ENCODE measurements around the gene DUT. TPM values are rescaled to one million over a fixed set of nuclear protein-coding genes. Genes with fewer than 3 reads are reported as not detected.

DUT gene
- total RNA-seq, 1 experiment from 2014 or later: 81.1 TPM

GRCh38 chr15:48367483-48367882, 36.3 kb downstream of the DUT start:
- no peaks in the 10 kb centered on the region for H3K9me3 Mint-ChIP-seq (ENCODE audit: unreplicated experiment)
- POLR2A ChIA-PET: no interaction called here
- intact Hi-C loops (cut with micrococcal nuclease): no loop called here
- no peak overlapping the region for H3K4me3 Mint-ChIP-seq (ENCODE audit: unreplicated experiment)
- BruUV-seq (replicated peaks): no TSS peak
- H3K4me1 Mint-ChIP-seq (ENCODE audit: insufficient read depth, unreplicated experiment): peaks cover 6% of the 10 kb centered on the region
- no peaks in the 10 kb centered on the region for H3K27me3 Mint-ChIP-seq (ENCODE audit: insufficient read depth, unreplicated experiment)
- CTCF ChIA-PET: interaction anchor here (0.6 to 5.2 kb wide), 2 partner anchors 10 to 434 kb away, joined by 4 to 26 read pairs; no protein-coding TSS in a partner anchor
- TF ChIP-seq, protein P1, sequence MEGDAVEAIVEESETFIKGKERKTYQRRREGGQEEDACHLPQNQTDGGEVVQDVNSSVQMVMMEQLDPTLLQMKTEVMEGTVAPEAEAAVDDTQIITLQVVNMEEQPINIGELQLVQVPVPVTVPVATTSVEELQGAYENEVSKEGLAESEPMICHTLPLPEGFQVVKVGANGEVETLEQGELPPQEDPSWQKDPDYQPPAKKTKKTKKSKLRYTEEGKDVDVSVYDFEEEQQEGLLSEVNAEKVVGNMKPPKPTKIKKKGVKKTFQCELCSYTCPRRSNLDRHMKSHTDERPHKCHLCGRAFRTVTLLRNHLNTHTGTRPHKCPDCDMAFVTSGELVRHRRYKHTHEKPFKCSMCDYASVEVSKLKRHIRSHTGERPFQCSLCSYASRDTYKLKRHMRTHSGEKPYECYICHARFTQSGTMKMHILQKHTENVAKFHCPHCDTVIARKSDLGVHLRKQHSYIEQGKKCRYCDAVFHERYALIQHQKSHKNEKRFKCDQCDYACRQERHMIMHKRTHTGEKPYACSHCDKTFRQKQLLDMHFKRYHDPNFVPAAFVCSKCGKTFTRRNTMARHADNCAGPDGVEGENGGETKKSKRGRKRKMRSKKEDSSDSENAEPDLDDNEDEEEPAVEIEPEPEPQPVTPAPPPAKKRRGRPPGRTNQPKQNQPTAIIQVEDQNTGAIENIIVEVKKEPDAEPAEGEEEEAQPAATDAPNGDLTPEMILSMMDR (IDR thresholded peaks at IDR 0.05; ENCODE audit: unreplicated experiment): no peak
- no peaks in the 10 kb centered on the region for H3K36me3 Mint-ChIP-seq (ENCODE audit: insufficient read depth, unreplicated experiment)
- H3K27ac Mint-ChIP-seq (ENCODE audit: low read depth, unreplicated experiment): no peak overlapping the region
- DNase-seq (ENCODE audit: unreplicated experiment): peak; percentile 42

DNA sequence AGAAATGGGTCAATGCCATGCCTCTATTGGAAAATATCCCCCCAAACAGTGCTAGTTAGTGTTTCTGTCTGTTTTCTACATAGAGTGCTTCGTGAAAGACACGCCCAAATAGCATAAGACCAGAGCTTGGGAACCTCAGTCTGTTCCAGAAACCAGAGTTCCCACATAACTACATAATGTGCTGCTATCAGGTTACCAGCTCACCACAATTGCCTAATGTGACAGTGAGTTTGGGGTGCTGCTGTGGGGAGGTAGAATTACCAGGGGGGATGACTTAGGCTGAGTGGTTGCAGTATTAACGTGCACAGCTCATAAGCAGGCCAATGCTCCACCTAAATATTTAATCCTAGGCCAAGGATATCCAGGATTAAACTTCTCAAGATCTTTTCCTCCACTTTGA, 39.2 kb downstream of the DUT start:
- TF ChIP-seq, protein P1 (IDR thresholded peaks at IDR 0.05; ENCODE audit: unreplicated experiment): no peak
- BruUV-seq (replicated peaks): no TSS peak
- no peaks in the 10 kb centered on the region for H3K36me3 Mint-ChIP-seq (ENCODE audit: insufficient read depth, unreplicated experiment)
- no peak overlapping the region for H3K4me3 Mint-ChIP-seq (ENCODE audit: unreplicated experiment)
- H3K9me3 Mint-ChIP-seq (ENCODE audit: unreplicated experiment): no peaks in the 10 kb centered on the region
- ChIA-PET CTCF (interaction anchor here (5.2 kb wide), 1 partner anchor 13 kb away, joined by 26 read pairs; no protein-coding TSS in a partner anchor), POLR2A (interaction anchor here (0.6 to 1.1 kb wide), 3 partner anchors 12 to 196 kb away, joined by 3 read pairs; no protein-coding TSS in a partner anchor)
- H3K4me1 Mint-ChIP-seq (ENCODE audit: insufficient read depth, unreplicated experiment): peaks cover 18% of the 10 kb centered on the region
- intact Hi-C loops (cut with micrococcal nuclease): no loop called here
- peak; percentile 81 for DNase-seq (ENCODE audit: unreplicated experiment)
- no peaks in the 10 kb centered on the region for H3K27me3 Mint-ChIP-seq (ENCODE audit: insufficient read depth, unreplicated experiment)
- no peak overlapping the region for H3K27ac Mint-ChIP-seq (ENCODE audit: low read depth, unreplicated experiment)

GRCh38 chr15:48371550-48371949, 40.3 kb downstream of the DUT start:
- POLR2A ChIA-PET: interaction anchor here (0.7 to 1.5 kb wide), 3 partner anchors 12 to 300 kb away, joined by 3 to 5 read pairs (median 3); no protein-coding TSS in a partner anchor
- Mint-ChIP-seq H3K27me3 (ENCODE audit: insufficient read depth, unreplicated experiment) (no peaks in the 10 kb centered on the region), H3K9me3 (ENCODE audit: unreplicated experiment) (no peaks in the 10 kb centered on the region), H3K36me3 (ENCODE audit: insufficient read depth, unreplicated experiment) (no peaks in the 10 kb centered on the region), H3K4me1 (ENCODE audit: insufficient read depth, unreplicated experiment) (peaks cover 18% of the 10 kb centered on the region), H3K27ac (ENCODE audit: low read depth, unreplicated experiment) (no peak overlapping the region), H3K4me3 (ENCODE audit: unreplicated experiment) (no peak overlapping the region)
- no TSS peak for BruUV-seq (replicated peaks)
- CTCF ChIA-PET: interaction anchor here (0.6 to 5.2 kb wide), 3 partner anchors 10 to 595 kb away, joined by 4 to 26 read pairs (median 5); no protein-coding TSS in a partner anchor
- DNase-seq (ENCODE audit: unreplicated experiment): no peak
- TF ChIP-seq, protein P1 (IDR thresholded peaks at IDR 0.05; ENCODE audit: unreplicated experiment): no peak
- intact Hi-C loops (cut with micrococcal nuclease): no loop called here

- Mint-ChIP-seq H3K36me3 (ENCODE audit: insufficient read depth, unreplicated experiment) (no peaks in the 10 kb centered on the region), H3K27me3 (ENCODE audit: insufficient read depth, unreplicated experiment) (no peaks in the 10 kb centered on the region), H3K4me3 (ENCODE audit: unreplicated experiment) (no peak overlapping the region), H3K9me3 (ENCODE audit: unreplicated experiment) (no peaks in the 10 kb centered on the region), H3K4me1 (ENCODE audit: insufficient read depth, unreplicated experiment) (peaks cover 18% of the 10 kb centered on the region), H3K27ac (ENCODE audit: low read depth, unreplicated experiment) (no peak overlapping the region)
- ChIA-PET POLR2A (interaction anchor here (0.8 to 1.5 kb wide), 2 partner anchors 13 kb away, joined by 3 to 5 read pairs; no protein-coding TSS in a partner anchor), CTCF (interaction anchor here (0.6 to 5.2 kb wide), 3 partner anchors 10 to 595 kb away, joined by 4 to 26 read pairs (median 5); no protein-coding TSS in a partner anchor)
- TF ChIP-seq, protein P1 (IDR thresholded peaks at IDR 0.05; ENCODE audit: unreplicated experiment): no peak
- no TSS peak for BruUV-seq (replicated peaks)
- no peak for DNase-seq (ENCODE audit: unreplicated experiment)
- intact Hi-C loops (cut with micrococcal nuclease): no loop called here
Observed at GRCh38 chr15:48371961-48372360, 40.7 kb downstream of the DUT start.

Data from MCF 10A (cell line).